SU-DHL-6 (cell line): ENCODE data around the gene RANGAP1.

Experiments
- EZH2phosphoT487 ChIP-seq: fragments of 200-600 bp; sonication (generic), shearing (Covaris generic); conservative IDR thresholded peaks from 2 replicates; pipeline ENCODE4 v1.6.1; 2018; ENCODE audit warnings: mild to moderate bottlenecking, antibody characterized with exemption, low read length, moderate library complexity, mixed read lengths
- TF ChIP-seq, protein P1 (sequence below): fragments of 200-600 bp; sonication (generic); IDR thresholded peaks from one replicate; pipeline ENCODE4 v1.5.1; 2017; ENCODE audit warnings: antibody characterized with exemption, mild to moderate bottlenecking, low read length, moderate library complexity; ENCODE audit not compliant: insufficient read depth, poor library complexity, severe bottlenecking

- TF ChIP-seq, protein P1, sequence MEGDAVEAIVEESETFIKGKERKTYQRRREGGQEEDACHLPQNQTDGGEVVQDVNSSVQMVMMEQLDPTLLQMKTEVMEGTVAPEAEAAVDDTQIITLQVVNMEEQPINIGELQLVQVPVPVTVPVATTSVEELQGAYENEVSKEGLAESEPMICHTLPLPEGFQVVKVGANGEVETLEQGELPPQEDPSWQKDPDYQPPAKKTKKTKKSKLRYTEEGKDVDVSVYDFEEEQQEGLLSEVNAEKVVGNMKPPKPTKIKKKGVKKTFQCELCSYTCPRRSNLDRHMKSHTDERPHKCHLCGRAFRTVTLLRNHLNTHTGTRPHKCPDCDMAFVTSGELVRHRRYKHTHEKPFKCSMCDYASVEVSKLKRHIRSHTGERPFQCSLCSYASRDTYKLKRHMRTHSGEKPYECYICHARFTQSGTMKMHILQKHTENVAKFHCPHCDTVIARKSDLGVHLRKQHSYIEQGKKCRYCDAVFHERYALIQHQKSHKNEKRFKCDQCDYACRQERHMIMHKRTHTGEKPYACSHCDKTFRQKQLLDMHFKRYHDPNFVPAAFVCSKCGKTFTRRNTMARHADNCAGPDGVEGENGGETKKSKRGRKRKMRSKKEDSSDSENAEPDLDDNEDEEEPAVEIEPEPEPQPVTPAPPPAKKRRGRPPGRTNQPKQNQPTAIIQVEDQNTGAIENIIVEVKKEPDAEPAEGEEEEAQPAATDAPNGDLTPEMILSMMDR, result no peak
- no peak for TF ChIP-seq EZH2phosphoT487
Observed at GRCh38 chr22:41230401-41230785, 55.6 kb downstream of the RANGAP1 start.
